Stimulated activated CD4-positive, alpha-beta T cell treated with anti-CD3 and anti-CD28 coated beads, Interleukin-1b, Interleukin-23, amount 100 ng/mL, for 24 hours (primary cell): ENCODE measurements around the gene DDIT4.
"Not testable (repeated sequence)": the region's sequence is repeated elsewhere in the genome, so short reads cannot be mapped to it uniquely, and the experiment has no call there.

ENCODE experiments used
- DNase-seq, 4 experiments: peaks; one replicate each; pipeline ENCODE4 v3.0.0-alpha.2; 2020; ENCODE audit warnings: low read depth in 4 of 4, low spot score in 1 of 4

The DDIT4 gene

GRCh38 chr10:72265990-72266865 lies 7.5 kb upstream of the DDIT4 start:
- no peak for DNase-seq

- DNase-seq: no peak
Measured at GRCh38 chr10:72267381-72267780, 6.3 kb upstream of the DDIT4 start.

- DNase-seq: no peak
Measured at GRCh38 chr10:72267819-72268399, 5.8 kb upstream of the DDIT4 start.

GRCh38 chr10:72268475-72269200 lies 5.1 kb upstream of the DDIT4 start:
- not testable (repeated sequence) for DNase-seq

- DNase-seq: no peak
Measured at GRCh38 chr10:72270607-72271281, 3.0 kb upstream of the DDIT4 start.

- peak in 1 of 4 experiments; percentile 38 for DNase-seq
Measured at GRCh38 chr10:72272689-72273409, 875 bp upstream of the DDIT4 start.

GRCh38 chr10:72274213-72274729 lies 547 bp downstream of the DDIT4 start:
- peak in 1 of 4 experiments; percentile 42 for DNase-seq

- peak in 2 of 4 experiments; percentile 60 to 61 for DNase-seq
Measured at GRCh38 chr10:72274730-72275350, 1.1 kb downstream of the DDIT4 start.

GRCh38 chr10:72275351-72276012 lies 1.8 kb downstream of the DDIT4 start:
- DNase-seq: peak in 1 of 4 experiments; percentile 46

- peak in 1 of 4 experiments; percentile 57 for DNase-seq
Measured at GRCh38 chr10:72276013-72276387, 2.3 kb downstream of the DDIT4 start.

- DNase-seq: peak in 1 of 4 experiments; percentile 42
Measured at GRCh38 chr10:72276421-72277339, 3.0 kb downstream of the DDIT4 start.

- DNase-seq: no peak
Measured at GRCh38 chr10:72277340-72277995, 3.7 kb downstream of the DDIT4 start.

GRCh38 chr10:72277996-72278667 lies 4.4 kb downstream of the DDIT4 start:
- no peak for DNase-seq

GRCh38 chr10:72278668-72279393 lies 5.1 kb downstream of the DDIT4 start:
- DNase-seq: no peak

- not testable (repeated sequence) for DNase-seq
Measured at GRCh38 chr10:72279587-72279986, 5.9 kb downstream of the DDIT4 start.

- no peak for DNase-seq
Measured at GRCh38 chr10:72283131-72283530, 9.4 kb downstream of the DDIT4 start.
